Tibial nerve (tissue), 3 donors: Measurements from ENCODE around the gene FAM13B.

ENCODE experiments used
- CTCF ChIP-seq, 5 experiments: fragments of 200-600 bp in 3 of 5; fragments of 450-650 bp in 2 of 5; sonication (generic) in 3 of 5; IDR thresholded peaks; one replicate each; pipeline ENCODE4 v1.5.1; 2016 to 2019; ENCODE audit warnings: antibody characterized with exemption in 5 of 5, mild to moderate bottlenecking in 3 of 5, moderate library complexity in 2 of 5
- POLR2A ChIP-seq, 2 donors: fragments of 450-650 bp; IDR thresholded peaks; one replicate each; pipeline ENCODE4 v1.6.1; 2017; ENCODE audit warnings: antibody characterized with exemption in 2 of 2, mild to moderate bottlenecking in 2 of 2, moderate library complexity in 2 of 2

GRCh38 chr5:137995749-137996128 lies 37.1 kb downstream of the FAM13B start:
- TF ChIP-seq POLR2A (IDR thresholded peaks at IDR 0.05) (no peak), CTCF (IDR thresholded peaks at IDR 0.05) (no peak)
